ENCODE measurements around the gene SMOC2.

DNA sequence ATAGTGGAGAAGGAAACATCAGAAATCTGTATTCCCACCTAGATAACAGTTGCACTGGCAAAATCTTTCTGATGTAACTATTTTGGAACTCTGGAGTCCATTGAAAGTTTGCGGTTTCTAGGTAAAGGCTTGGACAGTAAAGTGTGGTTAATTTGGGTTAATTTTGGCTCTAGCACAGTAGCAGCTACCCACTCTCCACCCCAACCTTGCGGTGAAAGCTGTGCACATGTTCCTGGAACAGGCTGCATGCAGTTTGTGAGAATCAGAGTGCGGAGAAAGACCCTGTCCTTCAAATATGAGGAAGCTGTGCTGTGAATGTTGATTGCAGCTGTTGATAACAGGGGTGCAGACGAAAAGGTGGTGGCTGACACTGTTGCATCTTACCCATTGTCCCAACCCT lies 38.4 kb downstream of the SMOC2 start:
- TF ChIP-seq, protein P1, sequence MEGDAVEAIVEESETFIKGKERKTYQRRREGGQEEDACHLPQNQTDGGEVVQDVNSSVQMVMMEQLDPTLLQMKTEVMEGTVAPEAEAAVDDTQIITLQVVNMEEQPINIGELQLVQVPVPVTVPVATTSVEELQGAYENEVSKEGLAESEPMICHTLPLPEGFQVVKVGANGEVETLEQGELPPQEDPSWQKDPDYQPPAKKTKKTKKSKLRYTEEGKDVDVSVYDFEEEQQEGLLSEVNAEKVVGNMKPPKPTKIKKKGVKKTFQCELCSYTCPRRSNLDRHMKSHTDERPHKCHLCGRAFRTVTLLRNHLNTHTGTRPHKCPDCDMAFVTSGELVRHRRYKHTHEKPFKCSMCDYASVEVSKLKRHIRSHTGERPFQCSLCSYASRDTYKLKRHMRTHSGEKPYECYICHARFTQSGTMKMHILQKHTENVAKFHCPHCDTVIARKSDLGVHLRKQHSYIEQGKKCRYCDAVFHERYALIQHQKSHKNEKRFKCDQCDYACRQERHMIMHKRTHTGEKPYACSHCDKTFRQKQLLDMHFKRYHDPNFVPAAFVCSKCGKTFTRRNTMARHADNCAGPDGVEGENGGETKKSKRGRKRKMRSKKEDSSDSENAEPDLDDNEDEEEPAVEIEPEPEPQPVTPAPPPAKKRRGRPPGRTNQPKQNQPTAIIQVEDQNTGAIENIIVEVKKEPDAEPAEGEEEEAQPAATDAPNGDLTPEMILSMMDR (IDR thresholded peaks at IDR 0.05) = no peak
- TF ChIP-seq POLR2AphosphoS5 (IDR thresholded peaks at IDR 0.05) = no peak
